ENCODE measurements around the gene KCNK3.

DNA sequence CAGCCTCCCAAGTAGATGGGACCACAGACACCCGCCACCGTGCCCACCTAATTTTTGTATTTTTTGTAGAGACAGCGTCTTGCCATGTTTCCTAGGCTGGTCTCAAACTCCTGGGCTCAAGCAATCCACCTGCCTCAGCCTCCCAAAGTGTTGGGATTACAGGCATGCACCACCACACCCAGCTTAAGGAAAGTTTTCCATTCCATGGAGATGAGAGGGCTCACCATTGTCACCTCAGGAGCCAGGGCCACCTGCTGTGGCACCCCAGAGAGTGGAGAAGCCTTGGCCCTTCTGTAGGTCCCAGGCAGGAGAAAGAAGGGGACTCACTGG lies 76.2 kb downstream of the KCNK3 start:
- TF ChIP-seq, protein P1, sequence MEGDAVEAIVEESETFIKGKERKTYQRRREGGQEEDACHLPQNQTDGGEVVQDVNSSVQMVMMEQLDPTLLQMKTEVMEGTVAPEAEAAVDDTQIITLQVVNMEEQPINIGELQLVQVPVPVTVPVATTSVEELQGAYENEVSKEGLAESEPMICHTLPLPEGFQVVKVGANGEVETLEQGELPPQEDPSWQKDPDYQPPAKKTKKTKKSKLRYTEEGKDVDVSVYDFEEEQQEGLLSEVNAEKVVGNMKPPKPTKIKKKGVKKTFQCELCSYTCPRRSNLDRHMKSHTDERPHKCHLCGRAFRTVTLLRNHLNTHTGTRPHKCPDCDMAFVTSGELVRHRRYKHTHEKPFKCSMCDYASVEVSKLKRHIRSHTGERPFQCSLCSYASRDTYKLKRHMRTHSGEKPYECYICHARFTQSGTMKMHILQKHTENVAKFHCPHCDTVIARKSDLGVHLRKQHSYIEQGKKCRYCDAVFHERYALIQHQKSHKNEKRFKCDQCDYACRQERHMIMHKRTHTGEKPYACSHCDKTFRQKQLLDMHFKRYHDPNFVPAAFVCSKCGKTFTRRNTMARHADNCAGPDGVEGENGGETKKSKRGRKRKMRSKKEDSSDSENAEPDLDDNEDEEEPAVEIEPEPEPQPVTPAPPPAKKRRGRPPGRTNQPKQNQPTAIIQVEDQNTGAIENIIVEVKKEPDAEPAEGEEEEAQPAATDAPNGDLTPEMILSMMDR (IDR thresholded peaks at IDR 0.05), result no peak
- no peak for TF ChIP-seq POLR2A (IDR thresholded peaks at IDR 0.05)
